ENCODE measurements around the gene WFDC1.

WFDC1 gene, protein sequence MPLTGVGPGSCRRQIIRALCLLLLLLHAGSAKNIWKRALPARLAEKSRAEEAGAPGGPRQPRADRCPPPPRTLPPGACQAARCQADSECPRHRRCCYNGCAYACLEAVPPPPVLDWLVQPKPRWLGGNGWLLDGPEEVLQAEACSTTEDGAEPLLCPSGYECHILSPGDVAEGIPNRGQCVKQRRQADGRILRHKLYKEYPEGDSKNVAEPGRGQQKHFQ

DNA sequence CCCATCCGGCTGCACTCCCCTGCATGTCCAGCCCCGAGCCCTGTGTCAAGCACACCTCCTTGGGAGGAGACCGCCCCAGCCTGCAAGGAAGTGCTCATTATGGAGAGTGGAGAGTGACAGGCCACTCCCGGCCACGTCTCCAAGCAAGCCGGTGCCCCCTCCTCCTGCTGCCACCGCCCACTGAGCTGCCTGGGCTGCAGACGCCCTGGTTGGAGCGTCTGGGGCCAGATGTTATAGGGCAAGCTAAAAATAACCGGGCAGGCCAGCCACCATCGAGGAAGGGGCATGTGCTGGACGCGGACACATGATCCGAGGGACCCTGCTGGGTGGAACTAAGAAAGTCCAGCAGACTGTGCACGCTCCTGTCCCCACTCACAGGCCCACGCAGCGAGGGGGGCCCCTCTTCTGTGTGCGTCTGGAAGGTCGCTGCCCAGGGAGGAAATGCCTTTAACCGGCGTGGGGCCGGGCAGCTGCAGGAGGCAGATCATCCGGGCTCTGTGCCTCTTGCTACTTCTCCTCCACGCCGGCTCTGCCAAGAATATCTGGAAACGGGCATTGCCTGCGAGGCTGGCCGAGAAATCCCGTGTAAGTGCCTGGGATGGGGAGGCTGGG is at the start of gene WFDC1:
Gene WFDC1 (plus strand): TSS at position 348 of the 612 bp plus-strand sequence. CDS start 94 bp downstream, at position 442.
- no peak for DNase-seq

DNA sequence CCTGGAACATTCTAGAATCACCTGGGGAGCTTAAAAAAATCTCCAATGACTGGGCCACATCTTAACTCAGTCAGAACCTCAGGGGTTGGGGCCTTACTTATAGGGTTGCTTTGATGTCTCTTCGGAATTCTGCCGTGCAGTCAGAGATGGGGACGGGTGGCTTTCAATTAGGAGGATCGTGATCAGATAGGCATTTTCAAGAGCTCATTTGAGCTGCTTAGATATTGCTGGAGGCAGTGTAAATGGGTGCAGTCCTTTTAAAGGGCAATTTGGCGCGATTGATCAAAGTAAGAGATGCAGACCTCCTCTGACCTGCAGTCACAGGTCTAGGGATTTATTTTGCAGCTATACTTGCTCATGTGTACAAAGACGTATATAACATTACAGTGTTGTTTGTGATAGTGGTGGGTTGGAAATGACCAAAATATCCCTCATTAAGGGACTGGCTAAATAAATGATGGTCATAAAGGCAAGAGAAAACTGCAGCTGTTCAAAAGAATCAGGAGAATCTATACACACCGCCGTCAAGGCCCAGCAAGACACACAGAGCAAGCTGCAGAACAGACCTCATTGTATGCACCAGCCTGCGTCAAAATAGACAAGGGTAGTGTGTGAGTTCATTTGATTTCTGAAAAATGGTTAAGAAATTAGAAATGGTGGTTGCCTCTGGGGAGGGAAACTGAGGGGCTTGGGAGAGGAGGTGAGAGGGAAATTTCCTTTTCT is 48.6 kb upstream of the WFDC1 start:
- DNase-seq, result no peak

DNA sequence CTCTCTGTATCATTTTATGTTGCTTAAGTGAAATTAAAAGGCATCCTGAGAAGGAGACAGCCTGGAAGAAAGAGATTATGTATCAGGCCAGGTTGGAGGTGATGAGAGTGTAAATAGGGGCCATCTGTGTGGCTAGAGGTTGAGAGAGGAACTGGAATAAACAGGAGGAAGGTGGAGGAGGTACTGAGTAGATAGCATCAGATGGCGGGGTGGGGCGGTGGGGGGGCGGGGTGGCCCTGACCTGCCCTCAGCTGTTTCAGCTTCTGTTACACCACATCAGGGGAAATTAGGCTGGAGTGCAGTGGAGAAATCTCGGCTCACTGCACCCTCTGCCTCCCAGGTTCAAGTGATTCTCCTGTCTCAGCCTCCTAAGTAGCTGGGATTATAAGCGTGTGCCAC is 48.0 kb upstream of the WFDC1 start:
- DNase-seq, result no peak

DNA sequence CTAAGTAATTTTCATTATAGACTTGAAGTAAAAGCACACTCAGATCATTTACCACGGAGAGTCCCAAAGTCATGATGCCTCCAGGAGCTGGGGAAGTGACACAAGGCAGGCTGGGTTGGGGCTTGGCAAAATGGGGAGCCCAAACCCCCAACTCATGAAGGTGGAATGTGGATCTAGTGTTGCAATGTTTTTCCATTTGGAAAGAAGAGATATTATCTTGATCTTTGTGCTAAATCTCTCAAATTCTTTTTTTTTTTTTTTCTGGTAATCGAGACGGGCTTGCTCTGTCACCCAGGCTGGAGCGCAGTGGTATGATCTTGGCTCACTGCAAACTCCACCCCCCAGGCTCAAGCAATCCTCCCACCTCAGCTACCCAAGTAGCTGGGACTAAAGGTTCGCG is 47.3 kb upstream of the WFDC1 start:
- DNase-seq, result no peak

DNA sequence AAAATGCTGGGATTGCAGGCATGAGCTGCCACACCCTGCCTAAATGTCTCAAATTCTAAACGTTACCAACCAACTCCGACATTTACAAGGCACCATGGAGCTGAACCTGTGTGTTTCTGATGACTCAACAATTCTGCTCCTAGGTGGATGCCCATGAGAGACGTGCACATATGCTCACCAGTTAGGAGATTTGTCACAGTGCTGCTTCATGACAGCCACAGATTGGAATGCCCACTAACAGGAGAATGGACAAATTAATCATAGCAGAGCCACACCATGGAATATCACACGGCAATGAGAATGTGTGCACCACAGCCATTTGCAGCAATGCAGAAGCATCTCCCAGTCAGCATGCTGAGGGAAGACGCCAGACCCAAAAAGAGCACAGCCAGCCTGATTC is 46.8 kb upstream of the WFDC1 start:
- DNase-seq, result no peak

DNA sequence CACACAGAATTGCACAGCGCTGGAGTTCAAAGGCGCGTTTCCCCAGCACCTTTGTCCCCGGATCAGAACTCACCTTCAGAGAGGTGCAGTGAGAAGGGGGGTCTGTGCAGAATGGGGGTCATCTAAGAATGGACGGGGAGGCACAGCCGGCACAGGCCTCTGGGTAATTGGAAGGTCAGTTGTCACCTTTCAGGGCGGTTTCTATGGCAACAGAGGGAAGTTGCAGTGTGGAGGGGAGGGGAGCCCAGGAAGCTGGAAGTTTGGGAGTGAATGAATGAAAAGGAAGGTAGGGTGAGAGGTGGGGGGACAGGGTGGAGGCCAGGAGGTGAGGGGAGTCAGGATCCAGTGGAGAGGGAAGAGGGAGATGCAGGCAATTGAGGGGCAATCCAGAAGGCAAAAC is 42.5 kb upstream of the WFDC1 start:
- no peak for DNase-seq

DNA sequence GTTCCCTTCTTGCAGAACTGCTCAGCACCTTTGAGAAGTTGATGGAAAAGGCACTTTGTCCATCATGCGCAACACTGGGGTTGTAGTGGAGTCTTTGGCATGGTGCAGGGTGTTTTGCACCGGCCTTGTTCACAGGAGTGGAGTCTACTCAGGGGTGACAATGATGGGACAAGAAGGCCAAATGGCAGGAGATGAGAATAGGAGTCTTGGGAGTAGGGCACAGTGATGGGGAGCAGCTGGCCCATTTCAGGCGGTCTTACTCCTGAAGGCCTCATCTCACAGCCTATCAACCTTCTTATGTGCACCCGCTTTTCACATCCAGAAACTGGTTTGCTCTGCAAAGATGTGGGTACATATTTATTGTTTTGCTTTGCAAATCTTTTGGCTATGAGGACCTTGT is 41.5 kb upstream of the WFDC1 start:
- no peak for DNase-seq

DNA sequence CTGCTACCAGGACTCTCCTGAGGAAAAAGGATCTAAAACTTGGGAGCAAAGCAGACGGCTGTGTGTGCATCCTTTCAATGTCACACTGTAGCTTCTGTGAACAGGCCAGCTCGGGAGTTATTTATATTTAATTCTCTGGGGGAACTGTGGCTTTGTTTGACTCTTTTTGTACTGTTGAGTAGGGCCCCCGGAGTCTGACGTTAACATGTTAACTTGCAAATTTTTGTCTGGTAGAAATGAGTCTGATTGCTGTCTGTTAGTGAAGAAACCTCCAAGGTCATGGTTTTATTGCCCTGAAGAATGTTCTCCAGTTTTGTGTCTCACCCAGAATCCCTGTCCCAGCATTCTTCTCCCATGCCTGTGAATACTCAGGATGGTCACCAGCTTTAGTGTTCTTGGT is 40.6 kb upstream of the WFDC1 start:
- no peak for DNase-seq

DNA sequence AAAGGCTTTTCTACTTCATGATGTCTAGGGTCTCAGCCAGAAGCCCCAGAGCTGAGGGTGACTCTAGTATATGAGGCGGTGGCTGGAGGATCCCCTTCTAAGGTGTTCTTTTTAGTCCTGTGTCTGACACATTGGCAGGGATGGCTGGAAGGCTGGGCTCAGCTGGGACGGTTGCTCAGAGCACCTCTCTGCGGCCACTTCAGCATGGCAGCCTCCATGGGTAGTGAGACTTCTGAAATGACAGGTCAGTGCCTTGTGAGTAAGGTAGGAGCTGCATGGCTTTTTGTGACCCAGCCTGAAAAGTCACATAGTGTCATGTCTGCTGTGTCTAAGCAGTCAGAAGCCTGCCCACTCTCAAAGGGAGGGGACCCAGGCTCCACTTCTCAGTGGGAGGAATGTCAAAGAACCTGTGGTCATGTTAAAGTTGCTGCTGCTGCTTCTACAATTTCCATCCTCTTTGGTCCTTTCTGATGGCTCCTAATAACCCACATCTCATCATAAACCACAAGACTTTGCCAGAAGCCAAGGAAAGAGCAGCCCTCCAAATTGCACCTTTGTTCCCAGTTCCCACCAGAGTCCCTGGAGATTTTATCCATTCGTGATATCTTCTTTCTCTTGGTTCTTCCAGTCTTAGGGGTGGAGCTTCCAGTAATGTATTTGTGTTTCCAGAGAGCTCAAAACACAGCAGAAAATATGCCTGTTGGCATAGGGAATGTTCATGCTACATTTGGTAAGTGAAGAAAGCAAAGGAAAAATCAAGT is 39.4 kb upstream of the WFDC1 start:
- no peak for DNase-seq

DNA sequence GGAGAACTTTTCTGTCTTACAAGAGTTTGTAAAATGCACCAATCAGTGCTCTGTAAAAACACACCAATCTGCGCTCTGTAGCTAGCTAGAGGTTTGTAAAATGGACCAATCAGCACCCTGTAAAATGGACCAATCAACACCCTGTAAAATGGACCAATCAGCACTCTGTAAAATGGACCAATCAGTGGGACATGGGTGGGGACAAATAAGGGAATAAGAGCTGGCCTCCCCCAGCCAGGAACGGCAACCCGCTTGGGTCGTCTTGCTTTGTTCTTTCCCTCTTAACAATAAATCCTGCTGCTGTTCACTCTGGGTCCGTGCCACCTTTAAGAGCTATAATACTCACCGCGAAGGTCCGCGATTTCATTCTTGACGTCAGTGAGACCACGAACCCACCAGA is 36.4 kb upstream of the WFDC1 start:
- no peak for DNase-seq

DNA sequence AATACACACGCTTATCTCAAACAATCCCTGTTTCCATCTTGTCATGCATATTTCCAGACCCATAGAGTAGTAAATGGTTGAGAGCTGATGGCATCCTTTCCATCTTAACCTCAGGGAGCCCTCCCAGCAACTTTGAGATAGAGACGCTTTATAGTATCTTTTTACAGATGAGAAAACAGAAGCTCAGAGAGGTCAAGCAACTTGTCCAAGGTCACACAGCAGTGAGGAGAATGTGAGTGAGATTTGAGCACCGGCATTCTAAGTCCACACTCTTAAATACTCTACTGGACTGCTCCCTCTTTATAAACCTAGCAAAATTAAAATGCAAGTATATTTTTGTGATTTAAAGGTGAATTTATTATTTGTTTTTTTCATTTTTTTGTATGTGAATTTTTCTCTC is 35.0 kb upstream of the WFDC1 start:
- no peak for DNase-seq

DNA sequence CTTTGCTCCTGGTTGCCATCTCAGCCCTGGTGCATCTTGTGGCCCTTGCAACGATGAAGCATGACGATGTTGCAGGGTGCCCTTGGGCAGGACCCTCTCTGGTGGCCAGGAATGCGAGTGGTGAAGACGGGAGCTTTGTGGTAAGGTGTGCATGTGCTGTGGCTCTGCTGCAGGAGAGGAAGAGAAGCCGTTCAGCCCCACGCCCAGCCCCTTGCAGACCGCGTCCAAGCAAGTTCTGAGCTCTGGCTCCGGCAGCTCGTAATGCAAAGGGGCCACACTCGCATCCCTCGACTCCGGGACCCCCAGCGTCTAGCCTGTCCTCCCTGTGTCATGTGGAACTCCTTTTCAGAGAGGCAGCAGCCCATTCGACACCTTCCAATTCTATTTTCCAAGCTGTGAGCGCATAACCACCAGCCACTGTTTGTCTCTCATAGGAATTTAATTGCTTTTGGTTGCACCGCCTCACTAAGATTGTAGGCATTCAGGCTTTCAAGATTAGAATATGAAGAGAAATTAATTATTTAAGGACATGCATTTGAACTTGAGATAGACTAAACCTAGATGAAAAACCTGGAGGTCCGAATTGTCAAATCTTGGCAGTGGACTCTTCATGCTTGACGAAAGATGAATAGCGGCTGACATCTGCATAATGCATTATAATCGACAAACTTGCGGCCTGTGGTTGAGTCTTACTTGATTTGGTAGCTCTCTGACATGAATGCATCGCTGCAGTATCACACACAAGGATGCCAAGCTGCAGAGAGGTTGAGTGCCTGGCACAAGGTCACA is 33.7 kb upstream of the WFDC1 start:
- DNase-seq, result no peak

DNA sequence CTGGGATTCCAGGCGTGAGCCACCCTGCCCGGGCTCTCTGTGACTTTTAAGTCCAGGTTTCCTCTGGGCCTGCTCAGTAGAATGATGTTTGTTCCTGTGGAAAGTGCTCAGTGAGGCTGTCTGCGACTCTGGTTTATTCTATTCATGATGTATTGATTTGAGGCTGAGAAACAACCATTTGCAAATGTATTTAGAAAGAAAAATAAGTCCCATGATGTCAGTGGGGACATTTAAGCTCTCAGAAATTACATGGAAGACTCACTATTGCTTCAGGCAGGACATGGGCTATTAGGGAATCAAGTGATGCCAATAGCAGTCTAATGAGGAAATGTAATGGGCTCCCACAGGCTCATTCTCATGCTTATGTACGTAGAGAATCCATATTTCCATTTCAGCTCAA is 32.6 kb upstream of the WFDC1 start:
- no peak for DNase-seq

DNA sequence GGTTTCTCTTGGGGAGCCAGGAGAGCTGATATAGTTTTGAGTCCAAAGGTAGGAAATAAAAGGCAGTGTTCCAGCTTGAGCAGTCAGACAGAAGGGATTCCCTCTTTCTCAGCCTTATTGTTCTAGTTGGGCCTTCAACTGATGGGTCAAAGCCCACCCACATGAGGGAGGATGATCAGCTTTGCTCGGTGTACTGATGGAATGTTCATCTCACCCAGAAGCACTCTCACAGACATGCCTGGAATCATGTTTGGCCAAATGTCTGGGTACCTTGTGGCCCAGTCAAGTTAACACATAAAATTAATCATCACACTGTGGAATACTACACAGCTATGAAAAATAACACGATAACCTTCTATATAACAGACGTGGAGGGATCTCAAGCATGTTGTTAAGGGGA is 31.7 kb upstream of the WFDC1 start:
- no peak for DNase-seq

DNA sequence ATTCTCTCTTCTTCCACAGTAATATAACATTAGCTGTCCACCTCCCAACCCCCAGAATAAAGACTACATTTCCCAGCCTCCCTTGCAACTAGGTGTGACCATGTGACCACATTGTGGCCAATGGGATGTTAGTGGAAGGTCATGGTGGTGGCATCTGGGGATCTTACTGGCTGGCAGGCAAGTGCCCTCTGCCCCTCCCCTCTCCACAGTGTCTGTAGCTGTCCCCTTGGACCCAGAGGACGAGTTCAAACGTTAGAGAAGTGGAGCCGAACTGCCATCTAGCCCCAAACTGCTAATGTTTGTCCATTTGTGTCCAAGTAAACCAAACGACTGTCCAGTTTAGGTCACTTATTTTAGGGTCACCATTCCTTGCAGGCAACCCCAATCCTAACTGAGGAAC is 28.2 kb upstream of the WFDC1 start:
- DNase-seq, result peak; percentile 0

DNA sequence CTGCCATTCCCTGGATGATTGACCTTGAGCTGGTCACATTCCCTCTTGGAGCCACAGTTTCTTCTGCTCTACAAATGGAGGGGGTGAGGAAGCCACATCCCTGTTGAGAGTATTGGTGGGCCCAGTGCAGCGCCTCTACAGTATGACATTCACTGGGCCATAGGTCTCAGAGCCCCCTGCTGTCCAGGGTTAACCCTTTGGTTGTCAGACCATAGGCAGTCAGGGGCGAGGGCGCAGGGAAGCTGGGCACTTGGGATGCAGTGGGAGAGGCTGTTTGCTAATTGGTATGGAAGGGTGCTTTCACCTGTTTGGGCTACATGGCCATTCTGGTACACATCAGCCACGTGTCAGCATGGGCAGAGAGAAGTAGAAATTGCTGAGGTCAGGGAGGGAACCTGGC is 27.3 kb upstream of the WFDC1 start:
- no peak for DNase-seq

DNA sequence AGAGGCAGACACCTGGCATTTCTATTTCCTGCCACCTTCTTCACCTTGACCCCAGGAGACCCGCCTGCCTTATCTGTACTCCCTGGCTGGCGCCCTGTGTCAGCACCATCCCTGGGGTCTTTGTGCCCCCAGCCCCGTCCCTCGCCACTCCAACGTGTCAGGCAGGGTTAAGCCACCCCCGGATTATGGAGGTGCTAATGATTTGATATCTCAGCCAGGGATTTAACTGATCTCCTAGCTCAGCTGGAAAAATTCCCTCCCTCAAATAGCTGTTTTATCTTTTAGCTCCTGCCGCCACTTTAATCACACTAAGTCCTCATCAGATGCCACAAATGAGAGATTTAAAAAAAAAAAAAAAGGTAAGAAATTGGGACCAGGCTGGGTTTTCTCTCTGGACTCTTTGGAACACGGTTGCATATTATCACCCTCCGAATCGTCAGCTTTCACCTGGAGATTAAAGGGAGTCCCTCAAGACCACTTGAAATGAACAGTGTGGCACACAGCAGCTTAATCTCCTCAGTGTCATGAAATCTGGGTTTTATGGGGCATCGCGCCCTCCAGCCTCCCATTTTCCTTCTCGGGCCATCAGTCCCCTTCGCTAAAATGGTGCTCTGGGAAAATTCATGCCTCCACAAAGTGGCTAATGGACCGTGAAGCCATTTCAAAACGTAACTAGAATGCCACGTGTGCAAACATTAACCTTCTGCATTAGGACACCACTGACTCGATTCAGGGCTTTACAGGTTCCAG is 26.2 kb upstream of the WFDC1 start:
- DNase-seq, result no peak

DNA sequence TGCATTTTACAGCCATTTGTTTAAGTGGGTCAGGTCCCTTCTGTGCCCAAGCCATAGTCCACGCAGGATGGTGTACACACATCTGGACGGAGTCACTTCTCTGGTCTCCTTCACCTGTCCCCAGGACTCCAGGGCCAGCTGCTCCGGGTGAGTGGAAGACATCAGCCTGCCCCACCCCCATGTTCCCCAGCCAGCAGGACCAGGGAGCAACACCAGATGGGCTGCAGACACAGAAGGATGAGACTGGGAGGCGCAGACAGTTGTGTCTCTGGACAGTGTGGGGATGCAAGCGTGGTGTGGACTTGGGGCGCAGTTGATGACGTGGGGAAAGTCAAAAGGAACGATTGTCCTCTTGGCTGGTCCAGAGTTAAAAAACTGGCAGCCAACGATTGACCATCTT is 24.6 kb upstream of the WFDC1 start:
- no peak for DNase-seq

DNA sequence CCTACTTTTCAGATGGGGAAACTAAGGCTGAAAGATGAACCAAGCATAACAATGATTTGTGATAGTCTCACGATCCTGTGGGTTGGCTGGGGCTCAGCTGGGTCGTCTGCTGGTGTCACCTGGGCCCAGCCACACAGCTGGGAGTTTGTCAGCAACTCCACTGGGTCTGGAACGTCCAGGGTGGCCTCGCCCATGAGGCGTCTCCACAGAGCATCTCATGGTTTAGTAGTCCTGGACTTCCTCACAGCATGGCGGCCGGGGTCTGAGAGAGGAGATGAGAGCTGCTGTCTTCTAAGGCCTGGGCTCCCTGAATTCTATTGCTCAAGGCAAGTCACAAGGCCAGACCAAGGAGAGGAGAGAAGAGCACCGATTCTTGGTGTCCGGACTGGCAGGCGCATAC is 24.1 kb upstream of the WFDC1 start:
- no peak for DNase-seq

DNA sequence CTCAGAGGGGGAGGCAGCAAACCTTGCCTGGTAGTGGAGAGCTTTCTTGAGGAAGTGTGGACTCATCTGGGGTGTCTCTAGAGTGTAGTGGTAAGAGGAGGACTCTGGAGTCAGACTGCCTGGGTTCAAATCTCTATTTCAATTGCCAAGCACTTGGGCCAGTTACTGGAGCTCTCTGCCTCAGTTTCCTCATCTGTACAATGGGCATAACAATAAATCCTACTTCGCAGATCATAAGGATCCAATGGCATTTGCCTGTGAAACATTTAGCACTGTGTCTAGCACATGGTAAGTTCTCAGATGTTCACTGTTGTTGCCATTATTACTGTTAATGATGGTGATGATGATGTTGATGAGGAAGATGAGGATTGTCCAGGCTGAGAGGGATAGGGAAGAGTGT is 23.6 kb upstream of the WFDC1 start:
- DNase-seq, result no peak

DNA sequence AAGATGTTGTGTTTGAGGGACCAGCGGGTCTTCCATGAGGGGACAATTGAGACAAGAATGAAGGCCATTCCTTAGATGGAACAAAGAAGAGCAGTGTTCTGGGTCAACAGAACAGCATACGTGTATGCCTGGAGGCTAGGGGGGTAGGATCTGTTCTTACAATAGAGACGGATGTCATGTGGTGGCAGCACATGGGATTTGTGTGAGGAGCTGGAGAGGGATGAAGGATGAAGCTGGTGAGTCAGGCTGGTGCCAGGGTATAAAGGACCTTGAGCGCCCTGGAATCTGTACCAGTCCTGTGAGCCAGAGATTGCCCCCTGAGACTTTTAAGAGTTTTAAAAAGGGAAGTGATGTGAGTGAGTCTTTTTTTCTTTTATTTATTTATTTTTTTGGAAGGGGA is 22.8 kb upstream of the WFDC1 start:
- DNase-seq, result no peak

DNA sequence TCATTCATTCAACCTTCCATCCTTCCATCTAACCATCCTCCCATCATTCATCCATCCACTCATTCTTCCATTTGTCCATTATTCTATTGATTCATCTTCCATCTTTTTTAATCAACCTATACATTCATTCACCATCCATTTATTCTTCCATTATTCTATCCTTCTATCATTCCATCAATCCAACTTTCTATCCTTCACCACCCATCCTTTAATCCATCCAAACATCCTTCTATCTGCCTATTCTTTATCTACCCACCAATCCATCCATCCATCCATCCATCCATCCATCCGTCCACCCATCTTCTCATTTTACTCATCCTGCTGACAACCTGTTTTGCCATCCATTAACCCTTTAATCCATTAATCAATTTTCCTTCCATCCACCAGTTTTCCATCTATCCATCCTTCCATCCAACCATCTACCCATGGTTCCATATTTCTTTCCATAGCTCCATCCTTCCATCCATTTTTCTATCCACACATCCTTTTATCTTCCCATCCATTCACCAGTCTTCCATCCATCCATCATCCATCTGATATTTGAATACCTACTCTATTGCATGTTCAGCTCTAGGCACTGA is 21.8 kb upstream of the WFDC1 start:
- DNase-seq, result no peak

Data from NCI-H2029 treated with DMSO at 0.1 percent for 48 hours (cell line).